Heart left ventricle (tissue), 13 donors: ENCODE data around the gene CHSY3.

Experiments used
- CTCF ChIP-seq, 12 donors: fragments of 200-600 bp; sonication (generic) in 4 of 12; IDR thresholded peaks; one replicate each; pipeline versions ENCODE4 v1.5.0 to v1.8.0; 2018 to 2022; ENCODE audit warnings: antibody characterized with exemption in 12 of 12, mild to moderate bottlenecking in 5 of 12
- POLR2A ChIP-seq, 2 donors: fragments of 450-650 bp; IDR thresholded peaks; one replicate each; pipeline ENCODE4 v1.6.1; 2017; ENCODE audit warnings: antibody characterized with exemption in 2 of 2, mild to moderate bottlenecking in 2 of 2, moderate library complexity in 2 of 2
- donor health status: ischemic (EF 13 %, LVEDD 7.1; RV severe dilation, severe dysfunction).
- donor health status: DM: no; HTN: yes; CAD: no.
- donor health status: DM: no; HTN: no; CAD: no.
- donor health status: ischemic (EF 25% LVEDD 6.9; RV normal size, moderate dysfunction).
- donor health status: ischemic (EF 25% LVEDD 5.7; RV mildly dilated, moderate dysfunction).
- donor health status: ischemic (EF 35%, LVEDD 5.7; RV mildly dilated, moderate dysfunction).
- donor health status: nonischemic (EF 11% LVEDD 7.7; RV severe dilation, severe dysfunction).
- donor health status: DM: yes; HTN: yes; CAD: no.
- donor health status: PGD.
- donor health status: ischemic (EF 29% LVEDD 5.4; RV normal size, mild dysfunction).
- donor health status: nonischemic (EF 23%, LVEDD 6.1; RV moderate dilation, normal function).

- TF ChIP-seq CTCF (IDR thresholded peaks at IDR 0.05) (no peak), POLR2A (IDR thresholded peaks at IDR 0.05) (no peak)
Measured at GRCh38 chr5:130166839-130167490, 262.7 kb downstream of the CHSY3 start.
